ENCODE results near the gene ZDHHC16. TPM values are rescaled to one million over a fixed set of nuclear protein-coding genes. Genes with fewer than 3 reads are reported as not detected.

The ZDHHC16 gene
- total RNA-seq, 2 experiments from 2014 or later, result 42.5 to 43.6 TPM

DNA sequence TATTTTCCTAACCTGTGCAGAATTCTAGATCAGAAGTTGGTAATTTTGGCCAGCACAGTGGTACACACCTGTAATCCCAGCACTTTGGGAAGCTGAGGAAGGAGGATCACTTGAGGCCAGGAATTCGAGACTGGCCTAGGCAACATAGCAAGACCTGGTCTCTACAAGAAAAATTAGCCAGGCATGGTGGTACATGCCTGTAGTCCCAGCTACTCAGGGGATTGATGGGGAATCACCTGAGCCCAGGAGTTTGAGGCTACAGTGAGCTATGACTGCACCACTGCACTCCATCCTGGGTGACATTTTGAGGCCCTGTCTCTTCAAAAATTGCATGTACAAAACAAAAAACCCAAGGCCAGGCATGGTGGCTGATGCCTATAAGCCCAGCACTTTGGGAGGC, 11.4 kb upstream of the ZDHHC16 start:
- H3K4me1 Mint-ChIP-seq (ENCODE audit: low read depth), result peaks cover 18% of the 10 kb centered on the region

DNA sequence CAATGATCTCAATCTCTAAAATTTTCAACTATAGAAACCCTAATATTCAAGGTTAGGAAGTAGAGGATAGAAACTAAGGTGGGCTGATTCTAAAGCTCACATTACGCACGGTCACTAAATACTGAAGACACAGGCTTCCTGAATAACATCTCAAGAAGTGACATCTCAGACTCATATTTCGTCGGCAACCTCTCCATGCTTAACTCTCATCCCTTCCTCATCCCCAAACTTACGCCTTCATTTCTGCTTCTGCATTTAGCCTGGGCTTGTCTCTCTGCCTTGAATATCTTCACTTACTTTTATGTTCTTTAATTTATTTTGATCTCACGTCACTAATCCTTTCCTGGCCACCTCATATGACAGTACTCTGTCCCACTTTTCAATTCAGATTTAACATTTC, 10.8 kb upstream of the ZDHHC16 start:
- CTCF ChIA-PET, result interaction anchor here (0.6 to 2.5 kb wide), 3 partner anchors 10 to 31 kb away, joined by 3 to 13 read pairs (median 7); no protein-coding TSS in a partner anchor
- DNase-seq, result no peak
- POLR2A ChIA-PET, result interaction anchor here (1.8 to 2.9 kb wide), 4 partner anchors 8 to 34 kb away, joined by 4 to 37 read pairs (median 14); partner anchors contain the start of gene RRP12
- Mint-ChIP-seq H3K36me3 (peaks cover 52% of the 10 kb centered on the region), H3K4me1 (ENCODE audit: low read depth) (peaks cover 14% of the 10 kb centered on the region), H3K27me3 (no peaks in the 10 kb centered on the region), H3K9me3 (no peaks in the 10 kb centered on the region), H3K27ac (no peak overlapping the region), H3K4me3 (no peak overlapping the region)
- intact Hi-C loops (cut with micrococcal nuclease), result no loop called here

More for the DNA sequence above, 11.4 kb upstream of the ZDHHC16 start:
- ChIA-PET CTCF (interaction anchor here (0.6 to 2.5 kb wide), 7 partner anchors 10 to 33 kb away, joined by 3 to 13 read pairs (median 3); partner anchors contain the start of gene RRP12), POLR2A (interaction anchor here (0.7 to 2.9 kb wide), 6 partner anchors 9 to 33 kb away, joined by 3 to 37 read pairs (median 8); partner anchors contain the start of gene RRP12)
- no peaks in the 10 kb centered on the region for H3K9me3 Mint-ChIP-seq
- no peaks in the 10 kb centered on the region for H3K27me3 Mint-ChIP-seq
- DNase-seq, result no peak
- H3K4me3 Mint-ChIP-seq, result no peak overlapping the region
- intact Hi-C loops (cut with micrococcal nuclease), result no loop called here
- peak overlapping the region; percentile 86 for H3K27ac Mint-ChIP-seq
- H3K36me3 Mint-ChIP-seq, result peaks cover 54% of the 10 kb centered on the region

DNA sequence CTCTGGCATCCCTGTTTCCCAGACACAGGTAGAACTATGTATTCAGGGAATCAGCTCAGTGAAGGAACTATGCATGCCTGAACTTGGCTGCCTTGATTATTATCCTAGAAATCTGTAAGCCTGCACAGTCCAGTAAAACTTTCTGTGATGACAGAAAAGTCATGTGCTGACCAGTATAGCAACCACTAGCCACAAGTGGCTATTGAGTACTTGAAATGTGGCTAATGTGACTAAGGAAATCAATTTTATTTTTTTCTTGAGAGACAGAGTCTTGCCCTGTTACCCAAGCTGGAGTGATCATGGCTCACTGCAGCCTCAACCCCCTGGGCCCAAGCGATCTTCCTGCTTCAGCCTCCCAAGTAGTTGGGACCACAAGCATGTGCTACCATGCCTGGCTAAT, 3.7 kb upstream of the ZDHHC16 start:
- POLR2A ChIA-PET, result interaction anchor here (0.6 to 4.2 kb wide), 3 partner anchors 8 to 250 kb away, joined by 3 to 37 read pairs (median 4); partner anchors contain the start of gene PGAM1
- intact Hi-C loops (cut with micrococcal nuclease), result no loop called here
- H3K27ac Mint-ChIP-seq, result no peak overlapping the region
- H3K9me3 Mint-ChIP-seq, result no peaks in the 10 kb centered on the region
- H3K4me1 Mint-ChIP-seq (ENCODE audit: low read depth), result peaks cover 30% of the 10 kb centered on the region
- no peak overlapping the region for H3K4me3 Mint-ChIP-seq
- H3K27me3 Mint-ChIP-seq, result no peaks in the 10 kb centered on the region
- CTCF ChIA-PET, result interaction anchor here (4.4 kb wide), 1 partner anchor 33 kb away, joined by 57 read pairs; no protein-coding TSS in a partner anchor
- no peak for DNase-seq
- H3K36me3 Mint-ChIP-seq, result peaks cover 35% of the 10 kb centered on the region

DNA sequence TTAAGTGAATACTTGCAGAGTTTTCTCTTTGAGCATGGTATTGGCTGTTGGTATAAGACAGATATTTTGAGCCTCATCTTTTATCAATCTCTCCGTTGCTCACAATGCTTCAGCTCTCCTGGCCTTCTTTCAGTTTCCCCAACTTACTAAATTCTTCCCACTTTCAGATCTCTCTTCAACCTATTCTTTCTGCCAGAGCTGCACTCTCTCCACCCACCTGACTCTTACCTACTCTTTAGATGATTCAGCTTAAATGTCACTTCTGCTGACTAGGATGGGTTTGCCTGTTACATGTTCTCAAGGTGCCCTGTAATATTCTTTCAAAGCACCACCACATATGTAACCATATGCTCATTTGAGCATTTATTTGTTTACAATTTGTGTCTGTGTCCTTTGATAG, 1.8 kb upstream of the ZDHHC16 start:
- ChIA-PET POLR2A (interaction anchor here (0.6 to 4.2 kb wide), 13 partner anchors 8 to 55 kb away, joined by 3 to 70 read pairs (median 7); partner anchors contain the start of genes MMS19, RRP12 and UBTD1), CTCF (interaction anchor here (1.0 to 4.4 kb wide), 12 partner anchors 9 to 116 kb away, joined by 4 to 57 read pairs (median 8); partner anchors contain the start of genes PGAM1 and RRP12)
- DNase-seq, result no peak
- peaks cover 28% of the 10 kb centered on the region for H3K36me3 Mint-ChIP-seq
- intact Hi-C loops (cut with micrococcal nuclease), result loop anchor here (1.0 kb wide), 3 partner anchors 16 to 37 kb away; no protein-coding TSS in a partner anchor
- H3K9me3 Mint-ChIP-seq, result no peaks in the 10 kb centered on the region
- H3K27ac Mint-ChIP-seq, result peak overlapping the region; percentile 58
- H3K4me3 Mint-ChIP-seq, result peak overlapping the region; percentile 99
- no peaks in the 10 kb centered on the region for H3K27me3 Mint-ChIP-seq
- H3K4me1 Mint-ChIP-seq (ENCODE audit: low read depth), result peaks cover 47% of the 10 kb centered on the region

DNA sequence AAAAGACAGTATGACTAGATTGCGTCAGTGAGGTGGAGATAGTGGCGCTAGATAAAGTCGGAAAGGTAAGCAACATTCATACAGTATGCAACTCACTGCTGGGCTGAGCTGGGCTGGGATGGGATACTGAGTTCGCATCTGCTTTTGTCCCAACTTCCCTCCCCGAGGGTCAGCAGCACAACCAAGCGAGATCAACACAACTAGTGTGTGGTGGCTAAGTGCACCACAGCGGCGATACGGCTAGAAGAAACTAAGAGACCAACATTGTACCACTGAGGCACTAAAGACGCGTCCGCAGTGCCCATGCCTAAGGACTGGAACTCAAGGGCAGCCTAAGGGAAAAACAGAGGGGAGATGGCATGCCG, 636 bp upstream of the ZDHHC16 start:
- peak overlapping the region; percentile 58 for H3K27ac Mint-ChIP-seq
- H3K4me3 Mint-ChIP-seq, result peak overlapping the region; percentile 99
- peaks cover 24% of the 10 kb centered on the region for H3K36me3 Mint-ChIP-seq
- ChIA-PET CTCF (interaction anchor here (1.0 to 4.4 kb wide), 12 partner anchors 11 to 44 kb away, joined by 3 to 57 read pairs (median 8); partner anchors contain the start of genes PGAM1 and RRP12), POLR2A (interaction anchor here (1.1 to 4.2 kb wide), 12 partner anchors 8 to 54 kb away, joined by 3 to 70 read pairs (median 8); partner anchors contain the start of genes MMS19, RRP12 and UBTD1)
- H3K9me3 Mint-ChIP-seq, result no peaks in the 10 kb centered on the region
- peaks cover 50% of the 10 kb centered on the region for H3K4me1 Mint-ChIP-seq (ENCODE audit: low read depth)
- H3K27me3 Mint-ChIP-seq, result no peaks in the 10 kb centered on the region
- no peak for DNase-seq
- intact Hi-C loops (cut with micrococcal nuclease), result no loop called here

DNA sequence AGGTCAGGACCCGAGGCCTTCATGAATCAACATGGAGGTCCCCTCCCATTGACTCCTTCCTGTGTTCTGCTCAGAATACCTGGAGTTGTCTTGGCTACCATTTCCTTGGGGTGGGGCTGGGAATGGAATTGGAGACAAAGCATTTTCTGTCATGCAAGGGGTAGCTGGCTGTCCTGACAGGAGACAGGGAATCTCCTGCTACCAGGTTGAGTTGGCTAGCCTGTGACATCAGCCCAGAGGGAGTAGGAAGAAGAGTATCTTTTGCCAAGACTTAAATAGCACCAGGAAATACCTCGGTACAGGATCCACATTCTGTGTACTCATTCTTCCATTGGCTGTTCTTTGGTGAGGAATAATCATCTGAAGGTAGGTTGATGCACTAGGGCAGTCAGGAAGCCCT, 4.9 kb downstream of the ZDHHC16 start:
- Mint-ChIP-seq H3K36me3 (peaks cover 25% of the 10 kb centered on the region), H3K27me3 (no peaks in the 10 kb centered on the region), H3K4me1 (ENCODE audit: low read depth) (peaks cover 73% of the 10 kb centered on the region), H3K27ac (peak overlapping the region; percentile 21), H3K4me3 (no peak overlapping the region), H3K9me3 (no peaks in the 10 kb centered on the region)
- intact Hi-C loops (cut with micrococcal nuclease), result no loop called here
- no peak for DNase-seq
- POLR2A ChIA-PET, result no interaction called here
- CTCF ChIA-PET, result no interaction called here

DNA sequence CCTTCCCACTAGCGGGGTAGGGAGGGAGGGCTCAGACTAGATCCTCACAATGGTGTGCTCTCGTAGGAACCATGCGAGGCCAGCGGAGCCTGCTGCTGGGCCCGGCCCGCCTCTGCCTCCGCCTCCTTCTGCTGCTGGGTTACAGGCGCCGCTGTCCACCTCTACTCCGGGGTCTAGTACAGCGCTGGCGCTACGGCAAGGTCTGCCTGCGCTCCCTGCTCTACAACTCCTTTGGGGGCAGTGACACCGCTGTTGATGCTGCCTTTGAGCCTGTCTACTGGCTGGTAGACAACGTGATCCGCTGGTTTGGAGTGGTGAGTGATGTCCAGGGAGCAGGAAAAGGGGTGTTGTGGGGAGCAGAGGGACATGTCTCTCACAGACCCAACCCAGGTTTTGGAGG, 5.6 kb downstream of the ZDHHC16 start:
- H3K9me3 Mint-ChIP-seq, result no peaks in the 10 kb centered on the region
- ChIA-PET CTCF (no interaction called here), POLR2A (no interaction called here)
- H3K4me3 Mint-ChIP-seq, result no peak overlapping the region
- peaks cover 73% of the 10 kb centered on the region for H3K4me1 Mint-ChIP-seq (ENCODE audit: low read depth)
- intact Hi-C loops (cut with micrococcal nuclease), result no loop called here
- peaks cover 26% of the 10 kb centered on the region for H3K36me3 Mint-ChIP-seq
- H3K27me3 Mint-ChIP-seq, result no peaks in the 10 kb centered on the region
- no peak for DNase-seq
- H3K27ac Mint-ChIP-seq, result peak overlapping the region; percentile 91

DNA sequence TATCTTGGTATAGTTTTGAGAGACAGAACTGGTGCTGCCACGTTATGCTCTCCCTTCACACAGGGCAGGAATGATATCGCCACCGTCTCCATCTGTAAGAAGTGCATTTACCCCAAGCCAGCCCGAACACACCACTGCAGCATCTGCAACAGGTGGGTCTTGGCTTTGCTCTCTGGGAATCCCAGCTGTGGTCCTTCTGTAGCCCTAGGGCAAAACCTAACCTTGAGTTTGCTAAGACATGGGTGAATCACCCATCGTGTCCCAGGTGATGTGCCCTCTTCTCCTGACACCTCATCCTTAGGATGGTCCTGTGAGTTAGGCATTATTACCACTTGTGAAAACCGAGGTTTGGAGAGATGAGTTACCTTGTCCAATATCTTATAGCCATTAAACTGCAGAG, 6.4 kb downstream of the ZDHHC16 start:
- H3K36me3 Mint-ChIP-seq, result peaks cover 33% of the 10 kb centered on the region
- no peaks in the 10 kb centered on the region for H3K9me3 Mint-ChIP-seq
- ChIA-PET CTCF (interaction anchor here (1.0 to 2.3 kb wide), 3 partner anchors 8 to 102 kb away, joined by 3 to 6 read pairs (median 6); no protein-coding TSS in a partner anchor), POLR2A (interaction anchor here (1.5 to 1.6 kb wide), 2 partner anchors 8 to 9 kb away, joined by 5 to 6 read pairs; no protein-coding TSS in a partner anchor)
- peak overlapping the region; percentile 91 for H3K27ac Mint-ChIP-seq
- H3K27me3 Mint-ChIP-seq, result no peaks in the 10 kb centered on the region
- peaks cover 68% of the 10 kb centered on the region for H3K4me1 Mint-ChIP-seq (ENCODE audit: low read depth)
- no peak for DNase-seq
- intact Hi-C loops (cut with micrococcal nuclease), result no loop called here
- H3K4me3 Mint-ChIP-seq, result no peak overlapping the region

DNA sequence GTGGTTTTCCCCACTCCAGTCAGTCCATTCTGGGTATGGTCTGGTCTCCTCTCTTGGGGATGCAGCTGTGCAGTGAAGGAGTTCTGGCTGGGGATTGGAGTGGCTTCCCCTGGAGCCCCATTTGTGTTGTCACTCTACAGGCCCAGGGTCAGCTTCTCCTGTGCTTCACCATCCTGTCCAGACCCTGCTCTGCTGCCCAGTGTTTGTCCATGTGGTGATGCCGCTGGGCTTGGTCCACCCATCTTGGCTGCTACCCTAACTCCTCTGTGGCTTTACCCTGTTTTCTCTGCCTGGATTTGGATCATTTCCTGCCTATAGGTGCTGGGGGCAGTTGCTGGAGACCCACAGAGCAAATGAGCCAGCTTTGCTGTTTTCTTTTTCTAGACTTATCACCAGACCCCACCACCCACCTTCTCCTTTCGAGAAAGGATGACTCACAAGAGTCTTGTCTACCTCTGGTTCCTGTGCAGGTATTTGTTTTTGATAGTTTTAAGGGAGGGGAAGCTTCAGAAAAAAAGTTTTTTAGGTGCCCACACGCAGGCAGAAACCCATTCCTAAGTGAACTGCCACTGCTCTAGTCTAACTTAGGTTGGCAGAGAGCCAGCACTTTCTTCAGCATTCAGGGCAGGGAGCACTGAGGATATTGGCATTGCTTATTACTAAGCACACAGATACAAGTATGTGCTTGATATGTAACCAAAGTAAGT, 8.5 kb downstream of the ZDHHC16 start:
- CTCF ChIA-PET, result interaction anchor here (0.6 to 2.3 kb wide), 4 partner anchors 10 to 92 kb away, joined by 3 to 6 read pairs (median 4); no protein-coding TSS in a partner anchor
- POLR2A ChIA-PET, result interaction anchor here (0.9 to 2.6 kb wide), 5 partner anchors 10 to 92 kb away, joined by 3 to 9 read pairs (median 7); no protein-coding TSS in a partner anchor
- Mint-ChIP-seq H3K27ac (peak overlapping the region; percentile 91), H3K27me3 (no peaks in the 10 kb centered on the region), H3K36me3 (peaks cover 43% of the 10 kb centered on the region), H3K4me1 (ENCODE audit: low read depth) (peaks cover 56% of the 10 kb centered on the region), H3K9me3 (no peaks in the 10 kb centered on the region), H3K4me3 (peak overlapping the region; percentile 9)
- intact Hi-C loops (cut with micrococcal nuclease), result loop anchor here (1.0 kb wide), 1 partner anchor 8 kb away; the partner anchor contains the start of genes EXOSC1 and ZDHHC16
- DNase-seq, result peak; percentile 42

DNA sequence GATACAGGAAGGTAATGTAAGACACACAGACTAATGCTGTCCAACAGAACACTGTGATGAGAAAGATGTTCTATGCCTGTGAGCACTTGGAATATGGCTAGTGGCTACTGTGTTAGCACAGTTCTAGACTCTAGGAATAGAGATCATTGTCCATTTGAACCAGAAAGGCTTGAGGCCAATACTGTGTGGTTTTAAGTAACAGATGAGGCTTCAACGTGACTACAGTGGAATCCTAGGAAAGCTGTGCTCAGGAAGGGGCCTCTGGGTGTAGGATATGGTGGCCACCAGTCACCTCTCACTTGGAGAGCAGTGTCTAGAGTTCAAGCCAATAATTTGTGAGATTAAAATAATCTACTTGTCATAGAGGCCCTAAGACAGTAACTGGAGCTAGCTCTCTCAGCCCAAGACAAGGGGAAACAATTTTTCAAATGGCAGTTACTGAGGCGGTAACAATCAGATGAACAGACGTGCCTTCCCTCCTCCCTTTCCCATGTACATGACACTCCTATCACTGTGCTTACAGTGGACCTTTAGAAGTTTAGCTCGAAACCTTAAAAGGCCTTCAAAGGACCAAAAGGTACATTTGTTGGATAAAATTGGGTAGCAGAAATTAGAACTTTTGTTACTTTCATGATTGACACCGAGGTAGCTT, 10.2 kb downstream of the ZDHHC16 start:
- POLR2A ChIA-PET, result interaction anchor here (1.0 to 1.4 kb wide), 5 partner anchors 8 to 43 kb away, joined by 3 to 4 read pairs (median 3); no protein-coding TSS in a partner anchor
- DNase-seq, result no peak
- CTCF ChIA-PET, result interaction anchor here (0.9 to 1.3 kb wide), 5 partner anchors 10 to 49 kb away, joined by 3 to 5 read pairs (median 3); no protein-coding TSS in a partner anchor
- H3K27ac Mint-ChIP-seq, result peak overlapping the region; percentile 91
- H3K36me3 Mint-ChIP-seq, result peaks cover 57% of the 10 kb centered on the region
- intact Hi-C loops (cut with micrococcal nuclease), result no loop called here
- H3K4me1 Mint-ChIP-seq (ENCODE audit: low read depth), result peaks cover 45% of the 10 kb centered on the region
- H3K9me3 Mint-ChIP-seq, result no peaks in the 10 kb centered on the region
- no peaks in the 10 kb centered on the region for H3K27me3 Mint-ChIP-seq
- H3K4me3 Mint-ChIP-seq, result no peak overlapping the region

DNA sequence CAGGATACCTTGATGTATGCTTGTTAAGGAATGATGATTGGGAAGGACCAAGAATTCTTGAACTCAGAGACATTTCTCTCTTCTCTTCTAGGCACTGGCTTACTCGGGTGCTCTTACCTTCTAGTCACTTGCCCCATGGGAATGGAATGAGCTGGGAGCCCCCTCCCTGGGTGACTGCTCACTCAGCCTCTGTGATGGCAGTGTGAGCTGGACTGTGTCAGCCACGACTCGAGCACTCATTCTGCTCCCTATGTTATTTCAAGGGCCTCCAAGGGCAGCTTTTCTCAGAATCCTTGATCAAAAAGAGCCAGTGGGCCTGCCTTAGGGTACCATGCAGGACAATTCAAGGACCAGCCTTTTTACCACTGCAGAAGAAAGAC, 10.7 kb downstream of the ZDHHC16 start:
- intact Hi-C loops (cut with micrococcal nuclease), result no loop called here
- POLR2A ChIA-PET, result interaction anchor here (1.0 to 1.1 kb wide), 4 partner anchors 9 to 41 kb away, joined by 3 to 4 read pairs (median 3); no protein-coding TSS in a partner anchor
- H3K36me3 Mint-ChIP-seq, result peaks cover 63% of the 10 kb centered on the region
- no peaks in the 10 kb centered on the region for H3K27me3 Mint-ChIP-seq
- H3K9me3 Mint-ChIP-seq, result no peaks in the 10 kb centered on the region
- peak overlapping the region; percentile 91 for H3K27ac Mint-ChIP-seq
- H3K4me1 Mint-ChIP-seq (ENCODE audit: low read depth), result peaks cover 45% of the 10 kb centered on the region
- DNase-seq, result no peak
- no peak overlapping the region for H3K4me3 Mint-ChIP-seq
- CTCF ChIA-PET, result interaction anchor here (0.9 to 1.3 kb wide), 4 partner anchors 9 to 50 kb away, joined by 3 to 5 read pairs (median 3); no protein-coding TSS in a partner anchor

All from activated CD4-positive, alpha-beta memory T cell treated with anti-CD3 and anti-CD28 coated beads for 36 hours (primary cell).